ENCODE measurements around the gene ACHE. TPM values are rescaled to one million over a fixed set of nuclear protein-coding genes. Genes with fewer than 3 reads are reported as not detected.
A peak's percentile ranks its signal among the peaks of the same experiment; 100 is the strongest.

ACHE gene
- total RNA-seq, 1 experiment from 2014 or later = 7.0 TPM

- Histone ChIP-seq H3K27ac (ENCODE audit: insufficient read length, low read depth, low read length) (no peak overlapping the region), H2BK20ac (ENCODE audit: low read depth, low read length, poor library complexity, severe bottlenecking) (no peak overlapping the region), H2AFZ (ENCODE audit: low read length) (no peak overlapping the region), H4K5ac (ENCODE audit: insufficient read length, low read depth, low read length) (no peak overlapping the region), H3K14ac (ENCODE audit: insufficient read depth, low read length) (peak overlapping the region; percentile 75; the same call in 1 of the 2 replicates), H2AK5ac (ENCODE audit: insufficient read length, low read length) (no peak overlapping the region), H2BK12ac (ENCODE audit: insufficient read length, low read depth, low read length) (no peak overlapping the region), H3K9ac (ENCODE audit: extremely low read depth, insufficient read length, low read length) (peak overlapping the region; percentile 2), H4K91ac (ENCODE audit: insufficient read length, low read depth, low read length) (no peak overlapping the region), H3K4me1 (ENCODE audit: insufficient read depth, low read length) (peaks cover 2% of the 10 kb centered on the region; the same call in 1 of the 2 replicates), H3K18ac (ENCODE audit: insufficient read length, low read depth, low read length) (peak overlapping the region; percentile 51), H3K56ac (ENCODE audit: insufficient read length, low read depth, low read length) (no peak overlapping the region), H3T11ph (ENCODE audit: low read length) (no peak overlapping the region), H3K23ac (ENCODE audit: insufficient read length, low read depth, low read length) (no peak overlapping the region), H2BK15ac (ENCODE audit: low read depth, low read length) (no peak overlapping the region), H3K27me3 (ENCODE audit: insufficient read depth, low read length) (peaks cover under 1% of the 10 kb centered on the region; the same call in 1 of the 2 replicates), H2BK5ac (ENCODE audit: insufficient read length, low read length) (peak overlapping the region; percentile 31), H3K79me2 (ENCODE audit: insufficient read depth, low read length) (peaks cover 6% of the 10 kb centered on the region; the same call in 1 of the 2 replicates), H3K4ac (ENCODE audit: low read depth, low read length) (no peak overlapping the region; the same call in 1 of the 2 replicates), H4K8ac (replicated peaks; ENCODE audit: insufficient read length, low read depth, low read length) (no peak overlapping the region), H3K4me2 (ENCODE audit: insufficient read depth, insufficient read length, low read length) (peak overlapping the region; percentile 54), H3K9me3 (ENCODE audit: control insufficient read depth, low read depth, low read length) (no peaks in the 10 kb centered on the region), H3K79me1 (ENCODE audit: insufficient read depth, low read depth, low read length, poor library complexity, severe bottlenecking) (no peaks in the 10 kb centered on the region), H3K23me2 (ENCODE audit: insufficient read length, low read depth, low read length, poor library complexity, severe bottlenecking) (peaks cover 33% of the 10 kb centered on the region), H2BK120ac (ENCODE audit: low read depth, low read length, poor library complexity, severe bottlenecking) (no peak overlapping the region), H4K20me1 (ENCODE audit: control insufficient read depth, insufficient read depth, insufficient read length) (no peaks in the 10 kb centered on the region)
- H3K36me3 Mint-ChIP-seq (ENCODE audit: insufficient read depth in 1 of 3, low read depth in 3 of 3) = peaks cover 25 to 31% (median 28%) of the 10 kb centered on the region in 3 experiments
- no CpG with 5 or more reads among the region's 43 CpGs for WGBS (ENCODE audit: extremely low coverage, insufficient read length, low lambda C conversion rate)
- peak overlapping the region; percentile 91 to 94 (median 93) for H3K27ac Mint-ChIP-seq
- no peaks in the 10 kb centered on the region; a peak in 2 of 5 replicates for H3K9me3 Mint-ChIP-seq
- TF ChIP-seq, protein P1, sequence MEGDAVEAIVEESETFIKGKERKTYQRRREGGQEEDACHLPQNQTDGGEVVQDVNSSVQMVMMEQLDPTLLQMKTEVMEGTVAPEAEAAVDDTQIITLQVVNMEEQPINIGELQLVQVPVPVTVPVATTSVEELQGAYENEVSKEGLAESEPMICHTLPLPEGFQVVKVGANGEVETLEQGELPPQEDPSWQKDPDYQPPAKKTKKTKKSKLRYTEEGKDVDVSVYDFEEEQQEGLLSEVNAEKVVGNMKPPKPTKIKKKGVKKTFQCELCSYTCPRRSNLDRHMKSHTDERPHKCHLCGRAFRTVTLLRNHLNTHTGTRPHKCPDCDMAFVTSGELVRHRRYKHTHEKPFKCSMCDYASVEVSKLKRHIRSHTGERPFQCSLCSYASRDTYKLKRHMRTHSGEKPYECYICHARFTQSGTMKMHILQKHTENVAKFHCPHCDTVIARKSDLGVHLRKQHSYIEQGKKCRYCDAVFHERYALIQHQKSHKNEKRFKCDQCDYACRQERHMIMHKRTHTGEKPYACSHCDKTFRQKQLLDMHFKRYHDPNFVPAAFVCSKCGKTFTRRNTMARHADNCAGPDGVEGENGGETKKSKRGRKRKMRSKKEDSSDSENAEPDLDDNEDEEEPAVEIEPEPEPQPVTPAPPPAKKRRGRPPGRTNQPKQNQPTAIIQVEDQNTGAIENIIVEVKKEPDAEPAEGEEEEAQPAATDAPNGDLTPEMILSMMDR (conservative IDR thresholded peaks at IDR 0.05) = no peak
- DNase-seq = peak; percentile 56
- H3K27me3 Mint-ChIP-seq (ENCODE audit: low read depth) = peaks cover 7% of the 10 kb centered on the region
- H3K4me3 Mint-ChIP-seq = peak overlapping the region; percentile 80 to 93
- H3K4me1 Mint-ChIP-seq = peaks cover 38 to 41% of the 10 kb centered on the region in 2 experiments
Measured at GRCh38 chr7:100890653-100891567, 4.8 kb downstream of the ACHE start.

Data from H9 (cell line).